ENCODE data around the gene SEMA6A. TPM values are rescaled to one million over a fixed set of nuclear protein-coding genes. Genes with fewer than 3 reads are reported as not detected.
A peak's percentile ranks its signal among the peaks of the same experiment; 100 is the strongest.

SEMA6A gene
- total and polyA plus RNA-seq, 7 donors, result 4.9 to 55.7 (median 25.0) TPM

DNA sequence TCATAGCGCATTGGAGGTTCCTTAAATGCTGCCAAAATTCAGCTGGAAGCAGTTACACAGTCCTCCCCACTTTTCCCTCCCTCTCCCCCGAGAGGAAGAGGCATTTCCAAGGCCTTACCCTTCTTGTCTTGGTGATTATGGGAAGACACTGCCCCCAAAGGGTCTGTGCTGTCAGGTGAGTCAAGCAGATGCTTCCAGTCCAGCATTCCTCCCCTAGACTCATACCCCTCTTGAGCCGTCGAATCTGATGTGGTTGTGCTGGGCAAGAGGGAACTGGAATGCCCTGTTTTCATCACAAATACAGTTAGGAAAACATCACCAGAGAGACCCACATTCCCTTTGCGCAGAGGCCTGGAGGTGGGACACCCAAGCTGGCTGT lies 107.2 kb downstream of the SEMA6A start:
- no peak for TF ChIP-seq POLR2A (IDR thresholded peaks at IDR 0.05)
- TF ChIP-seq EP300 (IDR thresholded peaks at IDR 0.05), result no peak
- TF ChIP-seq POLR2AphosphoS5 (IDR thresholded peaks at IDR 0.05), result no peak
- TF ChIP-seq, protein P1, sequence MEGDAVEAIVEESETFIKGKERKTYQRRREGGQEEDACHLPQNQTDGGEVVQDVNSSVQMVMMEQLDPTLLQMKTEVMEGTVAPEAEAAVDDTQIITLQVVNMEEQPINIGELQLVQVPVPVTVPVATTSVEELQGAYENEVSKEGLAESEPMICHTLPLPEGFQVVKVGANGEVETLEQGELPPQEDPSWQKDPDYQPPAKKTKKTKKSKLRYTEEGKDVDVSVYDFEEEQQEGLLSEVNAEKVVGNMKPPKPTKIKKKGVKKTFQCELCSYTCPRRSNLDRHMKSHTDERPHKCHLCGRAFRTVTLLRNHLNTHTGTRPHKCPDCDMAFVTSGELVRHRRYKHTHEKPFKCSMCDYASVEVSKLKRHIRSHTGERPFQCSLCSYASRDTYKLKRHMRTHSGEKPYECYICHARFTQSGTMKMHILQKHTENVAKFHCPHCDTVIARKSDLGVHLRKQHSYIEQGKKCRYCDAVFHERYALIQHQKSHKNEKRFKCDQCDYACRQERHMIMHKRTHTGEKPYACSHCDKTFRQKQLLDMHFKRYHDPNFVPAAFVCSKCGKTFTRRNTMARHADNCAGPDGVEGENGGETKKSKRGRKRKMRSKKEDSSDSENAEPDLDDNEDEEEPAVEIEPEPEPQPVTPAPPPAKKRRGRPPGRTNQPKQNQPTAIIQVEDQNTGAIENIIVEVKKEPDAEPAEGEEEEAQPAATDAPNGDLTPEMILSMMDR (IDR thresholded peaks at IDR 0.05), result no peak

DNA sequence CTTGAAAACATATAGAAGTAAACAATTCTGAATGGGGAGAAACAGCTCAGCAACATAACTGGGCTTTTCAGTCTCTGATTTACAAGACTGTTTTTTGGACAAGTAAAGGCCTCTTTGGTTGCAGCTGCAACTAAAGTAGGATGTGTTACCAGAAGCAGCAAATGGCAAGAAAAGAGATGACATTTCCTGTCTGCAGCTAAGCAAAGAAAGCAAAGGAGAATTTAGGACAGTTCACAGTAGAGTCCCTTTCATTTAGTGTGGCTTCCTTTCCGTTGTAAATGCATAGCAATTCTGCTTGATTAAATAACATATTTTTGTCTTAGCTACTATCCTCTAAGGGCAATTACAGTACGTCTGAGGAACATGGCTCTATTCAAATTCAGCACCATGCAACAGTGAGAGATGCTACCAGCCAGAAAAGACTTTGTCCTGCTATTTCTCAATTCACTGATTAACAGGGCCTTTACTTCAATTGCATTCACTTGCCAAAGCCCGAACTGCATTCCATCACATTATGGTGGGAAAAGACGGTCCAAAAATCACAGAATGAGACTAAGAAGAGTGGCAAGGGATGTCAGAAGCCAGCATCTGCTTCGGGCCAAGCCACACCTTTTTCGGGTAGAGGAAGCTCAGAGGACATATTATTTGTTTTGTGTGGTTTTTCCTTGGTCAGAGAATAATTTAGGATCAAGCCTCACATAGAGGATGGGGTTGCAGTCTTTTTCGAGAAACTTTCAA lies 107.7 kb downstream of the SEMA6A start:
- no peaks in the 10 kb centered on the region for H3K27me3 ChIP-seq
- no peak for DNase-seq
- TF ChIP-seq, protein P1 (IDR thresholded peaks at IDR 0.05), result no peak
- no peak for TF ChIP-seq EP300 (IDR thresholded peaks at IDR 0.05)
- no peak for TF ChIP-seq POLR2AphosphoS5 (IDR thresholded peaks at IDR 0.05)
- WGBS, 2 donors, result 89 to 90% methylated on average over 7 of the region's 7 CpGs
- intact Hi-C loops (cut with DNase I), result no loop called here
- no peak overlapping the region for H3K4me3 ChIP-seq
- H3K4me1 ChIP-seq, result peaks cover 0 to 14% (median 10%) of the 10 kb centered on the region in 4 donors
- no peak overlapping the region for H3K27ac ChIP-seq
- H3K36me3 ChIP-seq, result peaks cover 0 to 53% (median 9%) of the 10 kb centered on the region in 4 donors
- no peaks in the 10 kb centered on the region for H3K9me3 ChIP-seq

More for the DNA sequence above, 107.2 kb downstream of the SEMA6A start:
- H3K27ac ChIP-seq, result no peak overlapping the region
- no peak for DNase-seq
- no peaks in the 10 kb centered on the region for H3K27me3 ChIP-seq
- H3K36me3 ChIP-seq, result peaks cover 0 to 59% (median 9%) of the 10 kb centered on the region in 4 donors
- intact Hi-C loops (cut with DNase I), result no loop called here
- H3K9me3 ChIP-seq, result no peaks in the 10 kb centered on the region
- H3K4me1 ChIP-seq, result peaks cover 0 to 14% (median 10%) of the 10 kb centered on the region in 4 donors
- H3K4me3 ChIP-seq, result no peak overlapping the region
- WGBS, 2 donors, result 94 to 98% methylated on average over 5 of the region's 5 CpGs

DNA sequence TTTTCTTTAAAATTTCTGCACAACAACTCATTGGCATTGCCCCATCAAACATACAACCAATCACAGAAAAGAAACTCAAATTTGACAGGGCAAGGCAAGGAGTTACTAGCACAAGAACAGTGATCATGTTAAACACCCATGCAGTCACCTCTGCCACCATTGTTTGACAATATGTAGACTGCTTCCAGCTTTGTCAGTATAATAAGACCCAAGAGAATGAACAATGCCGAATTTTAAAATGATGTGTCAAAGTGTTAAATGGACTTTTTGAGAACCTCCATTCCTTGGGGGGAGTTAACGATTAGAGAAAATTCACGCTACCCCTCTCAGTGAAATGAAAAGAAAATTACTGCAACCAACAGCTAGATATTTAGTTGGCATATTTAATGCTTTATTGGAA lies 109.2 kb downstream of the SEMA6A start:
- Histone ChIP-seq H3K27me3 (no peaks in the 10 kb centered on the region), H3K4me3 (no peak overlapping the region), H3K27ac (no peak overlapping the region), H3K4me1 (peaks cover 0 to 14% (median 10%) of the 10 kb centered on the region in 4 donors), H3K9me3 (no peaks in the 10 kb centered on the region), H3K36me3 (peaks cover 0 to 40% (median 9%) of the 10 kb centered on the region in 4 donors)
- DNase-seq, result no peak
- TF ChIP-seq, protein P1 (IDR thresholded peaks at IDR 0.05), result no peak
- no peak for TF ChIP-seq POLR2A (IDR thresholded peaks at IDR 0.05)
- TF ChIP-seq POLR2AphosphoS5 (IDR thresholded peaks at IDR 0.05), result no peak
- TF ChIP-seq EP300 (IDR thresholded peaks at IDR 0.05), result no peak
- intact Hi-C loops (cut with DNase I), result no loop called here
- 95 to 98% methylated on average over 3 of the region's 3 CpGs for WGBS, 2 donors

DNA sequence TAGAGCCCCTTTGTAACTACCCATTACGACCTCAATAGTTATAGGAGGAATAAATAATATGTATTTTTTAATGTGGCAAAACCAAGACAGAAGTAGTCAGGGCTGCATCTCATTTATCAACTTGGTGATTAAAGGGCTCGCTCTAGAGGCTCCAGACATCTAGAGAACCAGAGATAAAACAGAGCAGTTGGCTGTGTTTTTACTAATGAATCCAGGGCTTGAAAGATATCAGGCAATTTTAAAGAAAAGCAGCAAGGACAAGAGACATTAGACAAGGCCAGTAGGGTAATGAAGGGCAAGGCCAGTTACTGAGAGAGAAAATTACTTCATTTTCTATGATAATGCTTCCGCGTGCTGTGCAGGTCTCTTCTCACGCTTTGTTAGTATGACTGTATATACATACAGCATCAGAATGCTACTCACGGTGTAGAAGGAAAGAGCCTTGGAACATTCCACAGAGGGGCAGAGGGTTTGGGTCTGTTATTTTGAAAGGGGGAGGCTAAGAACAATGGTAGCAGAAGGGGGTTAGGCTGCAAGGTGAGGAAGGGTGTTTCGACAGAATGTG lies 110.4 kb downstream of the SEMA6A start:
- H3K36me3 ChIP-seq, result peaks cover 0 to 29% (median 9%) of the 10 kb centered on the region in 4 donors
- H3K27me3 ChIP-seq, result no peaks in the 10 kb centered on the region
- peak overlapping the region in 1 of 4 donors; percentile 2 for H3K27ac ChIP-seq
- WGBS, 2 donors, result 93 to 96% methylated on average over 7 of the region's 7 CpGs
- TF ChIP-seq POLR2AphosphoS5 (IDR thresholded peaks at IDR 0.05) (no peak), EP300 (IDR thresholded peaks at IDR 0.05) (no peak), POLR2A (IDR thresholded peaks at IDR 0.05) (no peak)
- TF ChIP-seq, protein P1 (IDR thresholded peaks at IDR 0.05), result no peak
- intact Hi-C loops (cut with DNase I), result no loop called here
- H3K9me3 ChIP-seq, result no peaks in the 10 kb centered on the region
- no peak for DNase-seq
- no peak overlapping the region for H3K4me3 ChIP-seq
- H3K4me1 ChIP-seq, result peaks cover 0 to 14% (median 10%) of the 10 kb centered on the region in 4 donors

Data from sigmoid colon (tissue), 7 donors.